SIG-M5 treated with dmso at 0.1 percent for 504 hours (cell line): ENCODE data around the gene MCFD2.
A peak's percentile ranks its signal among the peaks of the same experiment; 100 is the strongest.

Experiments used
- DNase-seq: peaks from one replicate; lab custom pipeline; 2025; ENCODE audit not compliant: unreplicated experiment; lab: John Stamatoyannopoulos, UW

Gene MCFD2

GRCh38 chr2:46915281-46915810, at the start of gene MCFD2:
MCFD2 (minus strand) TSS chr2:46915806; CDS start chr2:46909171, 6,635 bp downstream.
- no peak for DNase-seq

DNA sequence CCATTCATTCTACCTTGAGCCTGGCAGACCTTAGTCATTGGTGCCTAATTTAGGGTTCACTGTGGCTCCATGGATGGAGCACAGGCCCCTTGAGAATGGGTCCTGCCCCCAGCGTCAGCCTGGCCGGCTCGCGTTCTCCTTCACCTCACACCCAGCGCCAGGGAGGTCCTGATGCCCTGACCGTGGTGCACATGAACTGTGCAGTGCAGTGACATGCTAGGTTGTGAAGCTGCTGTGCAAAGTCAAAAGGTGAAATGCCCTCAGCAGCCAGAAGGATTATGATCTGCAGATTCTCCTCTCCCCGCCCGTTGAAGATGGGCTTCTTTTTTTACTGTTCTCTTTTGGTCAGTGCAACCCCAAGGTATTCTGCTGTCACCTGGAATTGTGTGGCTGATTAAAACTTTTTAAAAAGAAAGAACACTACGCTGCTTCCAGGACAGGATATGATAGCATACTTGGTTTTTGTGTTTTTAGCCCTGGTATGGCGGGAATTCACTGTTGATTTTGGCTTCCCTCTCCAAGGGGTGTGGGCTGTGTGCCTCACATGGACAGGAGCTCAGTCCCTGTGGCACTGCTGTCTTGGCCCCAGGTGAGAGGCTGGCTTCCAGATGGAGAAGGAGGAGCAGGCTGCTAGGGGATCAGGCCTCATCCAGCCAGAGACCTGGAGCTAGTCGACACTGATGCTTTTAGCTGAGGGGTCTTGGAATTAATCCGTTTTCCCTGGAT, 49.4 kb upstream of the MCFD2 start:
- DNase-seq: no peak

GRCh38 chr2:46963941-46964673, 48.5 kb upstream of the MCFD2 start:
- no peak for DNase-seq

GRCh38 chr2:46963210-46963609, 47.6 kb upstream of the MCFD2 start:
- DNase-seq: no peak

DNA sequence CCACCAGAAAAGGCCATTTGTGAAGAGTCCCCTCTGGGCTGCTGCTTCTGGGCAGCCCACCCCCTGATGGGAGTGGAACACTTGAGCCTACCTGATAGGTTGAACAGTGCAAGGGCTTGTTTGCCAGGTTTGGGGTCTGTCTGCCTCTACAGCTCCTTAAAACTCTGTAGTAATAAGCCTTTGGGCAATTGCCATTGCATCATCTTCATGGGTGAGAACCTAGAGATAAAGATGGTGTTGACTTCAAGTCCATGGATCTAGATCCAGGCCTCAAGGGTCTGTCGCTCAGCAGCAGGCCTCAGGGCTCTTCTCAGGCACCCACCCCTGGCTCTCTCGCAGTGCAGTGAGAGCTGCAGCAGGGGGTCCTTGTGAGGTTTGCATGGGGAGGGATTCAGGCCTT, 47.1 kb upstream of the MCFD2 start:
- no peak for DNase-seq

DNA sequence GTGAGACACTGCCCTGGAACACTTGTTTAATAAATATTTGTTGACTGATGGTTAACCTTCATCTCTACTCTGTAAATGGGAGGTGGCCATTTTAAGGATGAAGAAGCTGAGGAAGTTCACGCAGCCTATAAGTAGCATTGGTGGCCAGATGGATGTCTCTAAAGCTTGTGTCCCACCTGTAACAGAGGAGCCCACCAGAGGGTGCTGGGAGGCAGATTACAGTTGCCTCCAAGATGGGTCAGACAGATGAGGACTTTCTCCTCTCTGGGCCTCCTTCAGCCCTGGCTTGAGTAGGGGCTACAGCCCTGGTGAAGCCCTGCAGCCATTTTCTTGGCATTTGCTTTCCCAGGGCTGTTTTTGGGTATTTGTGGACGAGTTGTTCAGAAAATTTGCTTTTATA, 45.0 kb upstream of the MCFD2 start:
- DNase-seq: no peak

DNA sequence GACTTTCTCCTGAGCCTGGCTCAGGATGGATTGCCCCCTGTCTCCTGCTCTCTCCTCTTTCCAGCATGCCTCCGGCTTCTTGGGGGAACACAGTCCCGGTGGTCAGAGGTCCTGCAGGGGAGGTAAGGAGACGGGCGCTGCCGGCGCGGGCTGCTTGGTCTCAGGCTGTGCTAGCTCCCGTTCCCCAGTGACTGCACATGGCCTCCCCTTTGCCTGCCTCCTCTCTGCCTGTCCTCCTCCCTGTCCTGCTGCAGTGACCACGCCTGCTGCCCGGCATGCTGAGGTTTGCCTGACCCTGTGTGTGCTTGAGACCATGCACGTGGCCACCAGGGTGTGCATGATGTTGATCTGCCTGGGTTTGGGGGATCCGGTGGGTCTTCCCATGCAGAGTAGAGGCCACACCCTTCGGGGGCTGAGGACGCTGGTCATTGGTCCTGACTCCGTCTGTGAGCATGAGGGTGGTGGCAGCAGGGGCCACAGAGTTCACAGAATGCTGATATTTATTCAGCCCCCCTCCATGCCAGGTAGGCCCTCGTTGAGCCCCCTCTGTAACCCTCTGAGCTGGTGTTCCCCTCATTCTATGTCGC, 42.9 kb upstream of the MCFD2 start:
- no peak for DNase-seq

- DNase-seq: no peak
These were observed 41.5 kb upstream of the MCFD2 start for GRCh38 chr2:46956981-46957531.

DNA sequence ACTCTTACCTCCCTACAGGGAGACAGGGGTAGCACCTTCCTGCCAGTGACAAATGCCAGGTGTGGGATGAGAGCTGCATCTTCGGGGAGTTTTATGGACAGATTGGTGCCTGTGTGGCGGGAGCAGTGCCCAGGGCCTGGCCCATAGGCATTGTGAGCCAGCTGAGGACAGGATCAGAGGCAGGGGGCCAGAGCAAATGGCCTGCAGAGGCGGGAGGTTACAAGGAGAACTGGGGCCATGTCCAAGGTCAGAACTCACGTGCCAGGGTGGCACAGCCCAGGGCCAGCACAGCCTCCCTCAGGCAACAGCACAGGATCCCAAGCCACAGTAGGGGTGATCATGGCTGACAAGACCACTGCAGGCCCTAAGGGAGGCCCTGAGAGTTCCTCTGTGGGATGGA, 40.2 kb upstream of the MCFD2 start:
- DNase-seq: no peak

DNA sequence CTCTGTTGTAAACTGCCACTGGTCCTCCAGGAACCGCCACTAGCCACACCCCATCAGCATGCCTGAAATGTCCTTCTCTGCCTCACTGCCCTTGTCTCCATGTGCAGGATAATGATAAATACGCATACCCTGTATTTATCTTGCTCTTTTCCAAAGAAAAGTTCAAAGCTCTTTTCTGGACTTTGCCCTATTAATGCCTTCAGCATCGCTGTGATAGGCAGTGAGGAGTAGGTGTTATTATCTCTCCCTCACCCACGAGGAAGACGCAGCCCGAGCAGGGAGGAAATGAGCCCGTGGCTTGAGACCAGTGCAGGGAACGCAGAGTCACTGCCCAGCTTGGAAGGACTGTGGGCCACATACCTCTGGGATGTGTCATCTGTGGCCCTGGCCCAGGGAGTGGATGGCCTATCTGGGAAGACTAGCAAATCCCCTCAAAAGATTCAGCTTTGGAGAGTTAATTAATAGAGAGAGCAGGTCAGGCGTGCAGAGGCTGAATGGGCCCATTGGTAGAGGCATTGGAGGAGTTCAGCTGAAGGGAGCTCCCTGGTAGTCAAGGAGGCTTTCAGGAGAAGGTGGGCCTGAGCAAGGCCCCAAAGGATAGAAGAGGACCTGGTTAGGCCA, 39.5 kb upstream of the MCFD2 start:
- no peak for DNase-seq

GRCh38 chr2:46952171-46952570, 36.6 kb upstream of the MCFD2 start:
- no peak for DNase-seq

DNA sequence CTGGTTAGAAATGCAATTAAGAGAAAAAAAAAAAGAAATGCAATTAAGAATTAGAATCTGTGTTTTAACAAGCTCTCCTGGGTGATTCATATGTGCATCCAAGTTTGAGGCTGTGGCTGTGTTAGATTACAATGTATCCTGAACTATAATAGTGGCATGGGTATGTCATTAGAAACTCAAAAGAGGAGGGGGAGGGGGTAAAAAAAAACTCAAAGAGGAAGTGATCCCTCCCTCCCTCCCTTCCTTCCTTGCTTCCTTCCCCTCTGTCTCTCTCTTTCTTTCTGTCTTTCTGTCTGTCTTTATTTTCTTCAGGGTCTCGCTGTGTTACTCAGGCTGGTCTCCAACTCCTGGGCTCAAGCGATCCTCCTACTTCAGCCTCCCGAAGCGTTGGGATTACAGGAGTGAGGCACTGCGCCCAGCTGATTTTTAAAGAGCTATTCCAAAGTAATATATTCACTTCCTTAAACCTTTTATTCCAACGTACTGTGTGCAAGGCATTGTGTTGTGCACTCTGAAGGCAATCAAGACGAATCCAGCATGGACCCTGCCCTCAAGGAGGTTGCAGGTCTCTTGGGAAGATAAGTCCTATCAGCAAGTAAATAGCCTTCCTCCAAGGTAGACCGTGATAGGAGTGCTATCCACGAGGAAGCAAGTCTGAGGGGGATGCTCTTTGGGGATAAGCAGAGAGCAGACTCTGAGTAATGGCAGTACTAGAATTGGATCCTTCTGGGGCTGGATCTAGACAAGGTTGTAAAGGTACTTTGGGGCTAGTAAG, 35.9 kb upstream of the MCFD2 start:
- peak; percentile 60 for DNase-seq

DNA sequence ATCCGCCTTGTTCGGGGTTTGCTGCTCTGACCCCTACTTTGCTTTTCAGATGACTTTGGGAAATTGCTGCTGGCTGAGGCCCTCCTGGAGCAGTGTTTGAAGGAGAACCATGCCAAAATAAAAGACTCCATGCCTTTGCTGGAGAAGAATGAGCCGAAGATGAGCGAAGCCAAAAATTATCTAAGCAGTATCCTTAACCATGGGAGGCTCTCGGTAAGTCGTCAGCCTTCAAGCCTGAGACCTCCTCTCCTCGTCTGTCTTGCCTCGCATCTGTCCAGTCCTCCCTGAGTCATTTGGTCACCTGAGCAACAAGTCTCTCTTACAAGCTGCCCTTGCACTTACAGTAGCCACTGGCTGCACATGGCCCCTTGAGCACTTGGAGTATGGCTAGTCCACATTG, 34.7 kb upstream of the MCFD2 start:
- no peak for DNase-seq

GRCh38 chr2:46947841-46948240, 32.2 kb upstream of the MCFD2 start:
- DNase-seq: no peak

DNA sequence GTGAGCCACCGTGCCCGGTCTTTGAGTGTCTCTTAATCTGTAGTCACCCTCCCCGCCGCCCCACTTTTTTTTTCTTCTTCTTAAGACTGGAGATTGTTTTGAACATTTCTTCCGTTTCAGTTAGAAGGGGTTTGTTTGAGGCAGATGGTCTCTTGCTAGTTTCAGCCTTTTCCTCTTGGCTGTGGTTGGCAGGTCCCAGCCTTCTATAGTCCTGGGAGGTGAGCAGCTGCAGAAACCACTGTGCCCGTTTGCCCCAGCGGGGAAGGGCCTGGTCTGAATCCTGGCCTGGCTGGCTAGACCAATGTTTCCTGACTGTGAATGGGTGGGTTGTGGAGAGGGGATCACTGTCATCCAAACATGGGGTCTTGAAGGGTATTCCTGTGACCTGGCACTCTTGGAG, 30.1 kb upstream of the MCFD2 start:
- DNase-seq: no peak

- no peak for DNase-seq
These were observed 28.5 kb upstream of the MCFD2 start for GRCh38 chr2:46943881-46944798.

GRCh38 chr2:46942891-46943626, 27.5 kb upstream of the MCFD2 start:
- no peak for DNase-seq

DNA sequence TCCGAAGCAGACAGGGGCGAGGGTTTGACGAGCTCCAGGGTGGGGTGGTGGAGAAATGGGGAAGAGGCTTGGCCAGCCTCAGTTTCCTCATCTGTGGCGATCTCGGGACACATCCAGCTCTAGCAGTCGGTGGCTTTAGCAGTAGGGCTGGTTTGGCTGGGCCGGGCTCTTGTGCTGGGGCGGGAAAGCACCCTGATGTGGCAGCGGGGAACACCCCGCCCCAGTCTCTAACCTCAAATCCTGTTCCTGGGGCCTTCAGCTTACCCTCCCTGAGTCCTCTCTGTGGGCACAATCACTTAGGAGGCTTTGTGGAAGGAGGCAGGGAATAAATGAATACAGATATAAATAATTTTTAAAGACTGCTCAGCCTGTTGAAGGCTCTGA, 26.5 kb upstream of the MCFD2 start:
- peak; percentile 31 for DNase-seq
